ENCODE results near the gene PTPRO.

Gene PTPRO

DNA sequence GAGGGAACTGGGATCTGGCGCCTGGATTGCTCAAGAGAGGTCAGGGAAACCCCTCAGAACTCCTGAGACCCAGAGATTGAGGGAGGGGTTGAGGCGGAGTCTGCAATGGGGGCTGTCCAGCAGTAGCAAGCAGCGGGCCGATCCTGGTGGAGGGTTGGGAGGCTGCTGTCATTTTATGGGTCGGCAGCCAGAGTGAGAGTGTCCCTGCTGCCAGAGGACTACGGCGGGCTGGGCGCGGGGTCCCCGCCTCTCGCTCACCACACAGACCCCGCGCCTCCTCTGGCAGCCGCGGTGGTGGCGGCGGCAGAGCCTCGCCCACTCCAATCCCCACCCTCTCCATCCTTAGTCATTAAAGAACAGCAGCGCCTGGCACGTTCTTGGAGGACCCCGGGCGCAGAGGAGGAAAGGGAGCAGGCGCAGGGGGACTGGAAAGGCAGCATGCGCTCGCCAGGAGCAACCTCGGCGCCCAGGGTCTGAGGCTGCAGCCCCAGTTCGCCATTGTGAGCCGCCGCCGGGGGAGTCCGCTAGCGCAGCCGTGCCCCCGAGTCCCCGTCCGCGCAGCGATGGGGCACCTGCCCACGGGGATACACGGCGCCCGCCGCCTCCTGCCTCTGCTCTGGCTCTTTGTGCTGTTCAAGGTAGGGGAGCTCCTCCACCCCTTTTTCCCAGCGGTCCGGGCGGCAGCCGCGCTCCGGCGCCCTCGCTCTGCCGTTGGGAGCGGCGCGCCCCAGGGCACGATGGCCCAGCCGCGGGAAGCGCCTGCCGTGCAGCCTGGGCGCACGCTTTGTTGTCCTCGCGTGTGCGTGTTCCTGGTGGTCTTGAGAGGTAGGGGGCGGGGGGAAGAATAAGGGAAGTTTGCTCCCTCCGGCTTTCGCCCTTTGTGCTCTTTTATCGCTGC, at the start of gene PTPRO:
PTPRO (plus strand) TSS at position 345 of the 898 bp plus-strand sequence.
- H3K36me3 Mint-ChIP-seq (ENCODE audit: low read depth) = no peaks in the 10 kb centered on the region
- H3K4me3 Mint-ChIP-seq = no peak within 1 kb of the TSS
- no peaks in the 10 kb centered on the region for H3K9me3 Mint-ChIP-seq
- no peak within 1 kb of the TSS for H3K27ac Mint-ChIP-seq
- peaks cover 55% of the 10 kb centered on the region for H3K27me3 Mint-ChIP-seq
- H3K4me1 Mint-ChIP-seq (ENCODE audit: low read depth) = peaks cover 12% of the 10 kb centered on the region

DNA sequence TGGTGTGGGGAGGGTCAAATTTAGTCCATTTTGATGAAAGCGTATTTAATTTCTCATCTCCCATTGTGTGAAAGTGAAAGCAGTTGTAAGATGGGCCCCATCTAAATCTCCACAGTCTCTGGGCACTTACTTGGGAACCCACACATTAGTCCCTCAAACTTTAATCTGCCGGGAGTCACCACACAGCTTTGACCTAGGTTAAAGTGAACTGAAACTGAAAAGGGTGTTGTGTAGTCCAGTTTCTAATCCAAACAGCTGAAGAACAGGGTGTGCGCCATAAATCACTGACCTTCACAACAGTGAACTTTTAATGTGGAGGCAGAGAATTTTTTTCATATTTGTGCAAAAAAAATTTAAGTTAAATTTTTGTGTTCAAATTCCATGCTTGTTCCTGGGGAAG, 48.4 kb upstream of the PTPRO start:
- no peak overlapping the region for H3K4me3 Mint-ChIP-seq
- no peaks in the 10 kb centered on the region for H3K27me3 Mint-ChIP-seq
- H3K36me3 Mint-ChIP-seq (ENCODE audit: low read depth) = no peaks in the 10 kb centered on the region
- H3K4me1 Mint-ChIP-seq (ENCODE audit: low read depth) = no peaks in the 10 kb centered on the region
- H3K27ac Mint-ChIP-seq = no peak overlapping the region
- H3K9me3 Mint-ChIP-seq = no peaks in the 10 kb centered on the region

DNA sequence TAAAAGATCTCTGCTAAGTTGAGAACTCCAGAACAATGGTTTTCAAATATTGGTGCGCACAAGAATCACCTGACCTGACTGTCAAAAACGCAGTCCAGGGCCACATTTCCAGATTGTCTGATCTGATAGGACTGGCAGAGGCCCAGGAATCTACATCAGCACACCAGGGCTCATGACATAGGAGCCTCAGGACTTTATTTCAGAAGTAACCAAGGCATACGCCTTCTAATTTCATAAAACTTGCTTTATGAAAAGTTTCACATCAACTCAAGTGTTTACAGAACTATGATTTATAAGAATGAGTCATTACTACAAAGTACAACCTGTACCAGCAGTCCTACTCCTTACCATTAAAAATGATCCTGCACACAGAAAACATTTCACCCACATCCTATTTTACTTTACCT, 47.7 kb upstream of the PTPRO start:
- no peaks in the 10 kb centered on the region for H3K9me3 Mint-ChIP-seq
- H3K36me3 Mint-ChIP-seq (ENCODE audit: low read depth) = no peaks in the 10 kb centered on the region
- H3K27me3 Mint-ChIP-seq = no peaks in the 10 kb centered on the region
- H3K4me1 Mint-ChIP-seq (ENCODE audit: low read depth) = peaks cover 2% of the 10 kb centered on the region
- H3K27ac Mint-ChIP-seq = no peak overlapping the region
- no peak overlapping the region for H3K4me3 Mint-ChIP-seq

DNA sequence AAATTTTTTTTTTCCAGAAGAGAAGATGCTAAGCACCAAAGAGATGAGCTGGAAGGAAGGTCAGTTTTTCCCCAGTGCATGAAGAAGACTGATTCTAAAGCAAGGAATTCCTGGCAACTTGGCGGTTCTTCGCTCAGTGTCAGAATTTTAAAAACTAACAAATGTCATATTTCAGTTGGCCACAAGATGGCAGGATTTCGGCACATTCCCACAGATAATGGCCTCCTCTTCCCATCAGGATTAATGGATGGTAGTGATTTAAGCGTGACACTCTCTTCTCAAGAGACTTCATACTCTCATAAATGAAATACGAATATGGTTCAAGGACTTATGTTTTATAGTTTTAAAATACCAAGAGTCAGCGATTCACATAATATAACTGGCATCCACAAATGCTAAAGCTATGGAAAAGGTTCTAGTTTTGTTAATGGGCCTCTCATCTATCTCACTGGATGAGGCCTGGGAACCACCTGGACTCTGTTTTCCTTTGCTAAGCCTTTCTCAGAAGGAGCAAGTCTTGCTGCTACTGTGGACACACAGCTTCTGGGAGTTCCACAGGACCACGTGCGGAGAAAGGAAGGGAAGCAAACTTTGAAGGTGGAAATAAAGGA, 46.1 kb upstream of the PTPRO start:
- H3K4me1 Mint-ChIP-seq (ENCODE audit: low read depth) = peaks cover 3% of the 10 kb centered on the region
- H3K27me3 Mint-ChIP-seq = no peaks in the 10 kb centered on the region
- no peak overlapping the region for H3K27ac Mint-ChIP-seq
- H3K4me3 Mint-ChIP-seq = no peak overlapping the region
- no peaks in the 10 kb centered on the region for H3K9me3 Mint-ChIP-seq
- H3K36me3 Mint-ChIP-seq (ENCODE audit: low read depth) = no peaks in the 10 kb centered on the region

DNA sequence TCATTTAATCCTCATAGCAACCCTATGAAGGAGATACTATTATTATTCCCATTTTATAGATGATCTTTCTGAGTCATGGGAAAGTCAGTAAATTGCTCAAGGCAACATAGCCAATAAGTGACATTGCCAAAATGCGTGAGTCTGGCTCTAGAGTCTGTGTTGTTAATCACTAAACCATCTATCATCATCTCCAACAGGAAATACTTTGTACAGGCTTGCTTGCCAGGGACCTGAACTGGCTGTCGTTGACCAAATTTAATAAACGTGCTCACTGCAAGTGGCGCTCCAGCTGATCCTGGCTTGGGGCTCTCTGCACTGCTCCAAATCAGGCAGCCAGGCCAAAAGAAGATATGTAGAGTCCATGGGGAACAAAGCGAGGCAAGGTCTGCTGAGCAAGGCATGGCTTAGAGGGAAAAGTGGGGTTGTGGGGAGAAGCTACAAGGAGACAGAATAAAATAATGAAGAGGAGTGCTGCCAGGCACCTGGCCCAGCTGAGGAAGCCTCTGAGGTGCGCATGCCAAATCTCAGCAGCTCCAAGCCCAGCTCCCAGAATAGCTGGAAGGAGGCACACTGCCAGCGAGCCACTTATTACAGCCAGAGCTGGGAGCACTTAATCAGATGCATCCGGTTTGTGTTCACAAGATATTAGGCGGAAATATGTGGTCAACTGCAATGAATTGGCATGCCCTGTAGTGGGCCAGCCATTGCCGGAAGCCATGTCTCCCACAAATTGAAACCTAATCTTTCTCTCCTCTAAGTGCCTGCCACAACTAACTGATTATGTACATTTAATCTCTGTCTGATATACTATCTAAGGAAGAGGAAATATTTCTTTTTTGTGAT, 43.3 kb upstream of the PTPRO start:
- H3K27me3 Mint-ChIP-seq = no peaks in the 10 kb centered on the region
- H3K4me3 Mint-ChIP-seq = no peak overlapping the region
- H3K36me3 Mint-ChIP-seq (ENCODE audit: low read depth) = no peaks in the 10 kb centered on the region
- peaks cover 3% of the 10 kb centered on the region for H3K4me1 Mint-ChIP-seq (ENCODE audit: low read depth)
- no peak overlapping the region for H3K27ac Mint-ChIP-seq
- no peaks in the 10 kb centered on the region for H3K9me3 Mint-ChIP-seq

DNA sequence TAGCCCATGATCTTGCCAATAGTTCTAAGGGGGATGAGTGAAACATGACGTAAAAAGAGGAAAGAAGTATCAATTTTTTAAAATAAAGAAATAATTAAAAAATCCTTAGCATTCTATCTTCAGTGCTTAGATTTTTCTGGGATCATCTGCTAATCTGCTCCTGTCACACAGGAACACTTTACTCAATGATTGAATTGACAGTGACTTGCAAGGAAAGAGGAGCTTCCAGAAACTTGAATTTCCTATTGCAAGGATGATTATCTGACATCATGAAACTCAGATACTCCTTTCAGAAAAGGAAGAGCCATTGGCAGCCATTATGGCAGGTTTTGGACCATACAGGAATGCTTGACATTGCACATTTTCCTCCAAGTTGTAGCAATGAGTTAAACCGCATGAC, 41.4 kb upstream of the PTPRO start:
- H3K4me1 Mint-ChIP-seq (ENCODE audit: low read depth) = peaks cover 3% of the 10 kb centered on the region
- H3K27me3 Mint-ChIP-seq = no peaks in the 10 kb centered on the region
- no peak overlapping the region for H3K27ac Mint-ChIP-seq
- H3K36me3 Mint-ChIP-seq (ENCODE audit: low read depth) = no peaks in the 10 kb centered on the region
- no peak overlapping the region for H3K4me3 Mint-ChIP-seq
- no peaks in the 10 kb centered on the region for H3K9me3 Mint-ChIP-seq

DNA sequence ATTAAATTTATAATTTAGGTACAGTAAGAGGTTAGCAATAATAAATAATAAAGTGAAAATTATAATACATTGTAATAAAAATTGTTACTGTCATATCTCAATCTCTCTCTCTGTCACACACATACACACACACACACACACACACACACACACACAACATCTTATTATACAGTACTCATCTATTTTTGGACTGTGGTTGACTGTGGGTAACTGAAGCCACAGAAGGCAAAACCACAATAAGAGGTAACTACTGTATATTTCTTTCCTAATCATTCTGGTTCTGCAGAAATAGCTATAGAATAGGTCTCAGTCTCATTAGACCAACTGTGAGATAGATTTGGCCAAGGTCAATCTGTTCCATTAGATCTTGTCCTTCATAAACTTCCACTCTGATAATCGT, 33.1 kb upstream of the PTPRO start:
- Mint-ChIP-seq H3K36me3 (ENCODE audit: low read depth) (no peaks in the 10 kb centered on the region), H3K4me3 (no peak overlapping the region), H3K27ac (no peak overlapping the region), H3K9me3 (no peaks in the 10 kb centered on the region), H3K27me3 (peaks cover 6% of the 10 kb centered on the region), H3K4me1 (ENCODE audit: low read depth) (peaks cover 4% of the 10 kb centered on the region)

DNA sequence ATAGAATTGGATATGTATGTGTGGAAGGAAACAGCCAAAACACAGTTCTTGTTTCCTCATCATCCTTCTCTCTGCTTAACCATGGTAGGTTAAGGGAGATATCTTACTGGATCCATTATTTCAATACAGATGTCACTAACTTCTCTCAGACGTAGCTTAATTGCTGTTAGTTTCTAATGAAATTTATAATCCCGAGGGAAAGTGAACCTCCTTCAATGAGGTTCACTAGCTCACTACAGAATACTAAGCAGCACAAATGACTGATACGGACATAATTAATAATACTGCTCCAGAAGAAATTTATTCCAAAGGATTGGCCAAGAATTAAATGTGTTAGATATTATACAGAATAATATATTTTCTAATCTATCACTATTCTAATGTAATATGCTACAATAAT, 28.6 kb upstream of the PTPRO start:
- Mint-ChIP-seq H3K27me3 (peaks cover 30% of the 10 kb centered on the region), H3K27ac (no peak overlapping the region), H3K9me3 (no peaks in the 10 kb centered on the region), H3K36me3 (ENCODE audit: low read depth) (no peaks in the 10 kb centered on the region), H3K4me1 (ENCODE audit: low read depth) (peaks cover 4% of the 10 kb centered on the region), H3K4me3 (no peak overlapping the region)

DNA sequence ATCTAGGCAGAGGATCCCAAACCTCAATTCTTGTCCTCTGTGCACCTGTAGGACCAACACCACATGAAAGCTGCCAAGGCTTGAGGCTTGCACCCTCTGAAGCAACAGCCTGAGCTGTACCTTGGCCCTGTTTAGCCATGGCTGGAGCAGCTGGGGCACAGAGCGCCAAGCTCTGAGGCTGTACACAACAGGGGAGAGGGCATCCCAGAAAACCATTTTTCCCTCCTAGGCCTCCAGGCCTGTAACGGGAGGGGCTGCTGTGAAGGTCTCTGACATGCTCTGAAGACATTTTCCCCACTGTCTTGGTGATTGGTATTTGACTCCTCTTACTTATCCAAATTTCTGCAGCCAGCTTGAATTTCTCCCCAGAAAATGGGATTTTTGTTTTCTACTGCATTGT, 22.4 kb upstream of the PTPRO start:
- Mint-ChIP-seq H3K4me1 (ENCODE audit: low read depth) (no peaks in the 10 kb centered on the region), H3K27me3 (peaks cover 26% of the 10 kb centered on the region)

DNA sequence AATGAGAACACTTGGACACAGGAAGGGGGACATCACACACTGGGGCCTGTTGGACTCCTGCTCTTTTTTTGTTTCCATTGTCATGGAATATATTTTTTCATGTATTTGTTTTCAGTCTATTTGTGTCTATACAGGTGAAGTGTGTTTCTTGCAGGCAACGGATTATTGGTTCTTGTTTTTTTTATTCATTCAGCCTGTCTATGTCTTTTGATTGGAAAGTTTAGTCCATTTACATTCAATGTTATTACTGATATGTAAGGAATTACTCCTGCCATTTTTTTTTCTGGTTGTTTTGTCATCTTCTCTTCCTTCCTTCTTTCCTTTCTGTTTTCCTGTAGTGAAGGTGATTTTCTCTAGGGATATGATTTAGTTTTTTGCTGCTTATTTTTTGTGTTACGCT, 18.0 kb upstream of the PTPRO start:
- Mint-ChIP-seq H3K4me1 (ENCODE audit: low read depth) (no peaks in the 10 kb centered on the region), H3K27ac (no peak overlapping the region), H3K9me3 (peaks cover 7% of the 10 kb centered on the region), H3K4me3 (no peak overlapping the region), H3K27me3 (peaks cover 7% of the 10 kb centered on the region), H3K36me3 (ENCODE audit: low read depth) (no peaks in the 10 kb centered on the region)

More for the DNA sequence above, 22.4 kb upstream of the PTPRO start:
- Mint-ChIP-seq H3K4me3 (no peak overlapping the region), H3K36me3 (ENCODE audit: low read depth) (no peaks in the 10 kb centered on the region), H3K9me3 (peaks cover 7% of the 10 kb centered on the region), H3K27ac (no peak overlapping the region)

DNA sequence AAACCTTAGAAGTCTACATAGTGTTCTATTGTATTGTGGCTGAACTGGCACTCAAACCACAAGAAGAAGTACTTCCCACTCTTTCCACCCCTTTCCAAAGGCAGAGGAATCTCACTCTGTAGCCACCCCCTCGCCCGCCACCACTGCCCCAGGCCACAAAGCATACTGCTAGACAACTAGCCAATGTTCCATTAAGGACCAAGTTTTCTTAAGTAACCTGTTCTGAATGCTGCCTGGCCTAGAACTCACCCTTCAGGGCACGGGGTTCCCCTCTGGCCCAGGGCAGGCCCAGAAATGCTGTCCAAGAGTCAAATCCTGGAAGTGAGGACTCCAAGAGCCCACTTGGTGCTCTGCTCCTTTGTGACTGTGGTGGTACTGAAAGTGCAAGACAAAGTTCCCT, 15.7 kb upstream of the PTPRO start:
- H3K9me3 Mint-ChIP-seq = peaks cover 3% of the 10 kb centered on the region
- no peaks in the 10 kb centered on the region for H3K4me1 Mint-ChIP-seq (ENCODE audit: low read depth)
- H3K27me3 Mint-ChIP-seq = peaks cover 7% of the 10 kb centered on the region

DNA sequence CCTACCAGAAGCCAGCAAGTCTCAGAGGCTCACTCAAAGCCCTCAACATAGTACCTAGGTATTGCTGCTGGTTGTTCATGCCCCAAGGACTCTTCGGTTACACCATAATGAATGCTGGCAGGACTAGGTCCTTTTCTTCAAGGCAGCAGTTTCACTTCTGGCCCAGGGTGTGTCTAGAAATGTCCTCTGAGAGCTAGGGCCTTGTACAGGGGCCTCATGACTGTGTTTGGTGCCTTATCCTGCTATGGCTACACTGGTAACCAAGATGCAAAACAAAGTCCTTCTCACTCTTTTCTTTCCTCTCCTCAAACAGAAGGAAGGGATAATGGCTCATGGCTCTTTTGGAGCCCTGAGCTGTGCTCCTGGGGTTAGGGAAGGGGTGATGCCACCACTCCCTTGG, 15.2 kb upstream of the PTPRO start:
- no peak overlapping the region for H3K4me3 Mint-ChIP-seq
- no peaks in the 10 kb centered on the region for H3K4me1 Mint-ChIP-seq (ENCODE audit: low read depth)
- peaks cover 7% of the 10 kb centered on the region for H3K27me3 Mint-ChIP-seq
- no peak overlapping the region for H3K27ac Mint-ChIP-seq
- H3K36me3 Mint-ChIP-seq (ENCODE audit: low read depth) = no peaks in the 10 kb centered on the region
- H3K9me3 Mint-ChIP-seq = peaks cover 3% of the 10 kb centered on the region

More for the DNA sequence above, 15.7 kb upstream of the PTPRO start:
- Mint-ChIP-seq H3K36me3 (ENCODE audit: low read depth) (no peaks in the 10 kb centered on the region), H3K4me3 (no peak overlapping the region), H3K27ac (no peak overlapping the region)

DNA sequence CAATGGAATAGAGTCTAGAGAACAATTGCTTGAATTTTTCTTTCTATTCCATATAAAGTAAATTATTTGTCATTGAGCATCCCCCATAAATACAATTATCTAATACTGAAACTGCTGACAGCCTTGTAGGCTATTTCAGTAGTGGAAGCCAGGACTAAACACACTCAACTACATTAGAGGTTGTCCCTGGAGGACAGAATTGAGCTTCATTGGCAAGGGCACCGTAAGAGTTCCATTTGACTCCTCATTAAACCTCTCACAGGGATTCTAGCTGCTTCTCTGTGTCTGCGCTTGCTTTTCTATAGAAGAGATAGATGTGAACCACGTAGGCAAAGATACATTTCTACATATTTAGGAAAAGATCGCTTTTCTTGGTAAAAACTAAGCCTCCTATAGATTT, 3.5 kb upstream of the PTPRO start:
- Mint-ChIP-seq H3K27me3 (peaks cover 28% of the 10 kb centered on the region), H3K4me1 (ENCODE audit: low read depth) (peaks cover 12% of the 10 kb centered on the region), H3K36me3 (ENCODE audit: low read depth) (no peaks in the 10 kb centered on the region), H3K9me3 (no peaks in the 10 kb centered on the region), H3K27ac (no peak overlapping the region), H3K4me3 (no peak overlapping the region)

DNA sequence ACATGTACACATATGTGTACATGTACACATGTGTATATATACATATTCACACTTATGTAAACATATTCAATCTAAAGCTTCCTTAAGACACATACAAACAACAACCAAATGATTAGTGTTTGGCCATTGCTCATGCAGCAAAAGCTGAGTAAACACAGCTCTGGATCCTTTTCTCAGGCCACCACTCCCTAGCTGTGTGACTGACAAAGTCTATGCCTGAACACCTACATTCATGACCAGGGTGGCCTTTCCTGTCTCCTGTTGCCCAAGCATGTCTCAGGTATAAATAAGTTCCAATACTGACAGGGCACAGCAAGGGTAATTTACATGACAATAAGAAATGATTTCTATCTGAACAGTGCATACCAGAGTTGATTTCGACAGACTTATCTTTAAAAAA, 1.4 kb upstream of the PTPRO start:
- Mint-ChIP-seq H3K4me3 (no peak overlapping the region), H3K36me3 (ENCODE audit: low read depth) (no peaks in the 10 kb centered on the region), H3K27me3 (peaks cover 44% of the 10 kb centered on the region), H3K4me1 (ENCODE audit: low read depth) (peaks cover 12% of the 10 kb centered on the region), H3K9me3 (no peaks in the 10 kb centered on the region), H3K27ac (no peak overlapping the region)

DNA sequence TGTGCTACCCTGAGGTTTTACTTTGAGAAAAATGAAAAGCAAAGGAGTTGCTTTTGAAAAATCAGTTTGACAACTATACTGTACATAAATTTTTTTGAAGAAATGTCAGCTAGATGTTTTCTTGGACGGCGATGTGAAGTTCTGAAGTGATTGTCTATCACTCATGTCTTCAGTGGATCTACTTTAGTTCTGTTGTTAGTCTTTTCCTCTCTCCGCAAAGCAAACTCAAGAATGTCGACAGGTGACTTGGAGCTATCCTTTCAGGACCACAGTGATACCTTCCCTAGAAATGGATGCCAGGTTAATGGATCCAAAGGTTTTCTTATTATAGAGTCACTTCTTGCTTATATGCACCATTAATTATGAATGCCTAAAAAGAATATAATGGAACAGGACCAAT, 1.2 kb downstream of the PTPRO start:
- peaks cover 12% of the 10 kb centered on the region for H3K4me1 Mint-ChIP-seq (ENCODE audit: low read depth)
- no peak overlapping the region for H3K4me3 Mint-ChIP-seq
- H3K27me3 Mint-ChIP-seq = peaks cover 56% of the 10 kb centered on the region
- no peaks in the 10 kb centered on the region for H3K9me3 Mint-ChIP-seq
- H3K27ac Mint-ChIP-seq = no peak overlapping the region
- no peaks in the 10 kb centered on the region for H3K36me3 Mint-ChIP-seq (ENCODE audit: low read depth)
